Mesenteric fat pad (tissue), 1 donor: ENCODE results near the gene PSMB10. TPM values are rescaled to one million over a fixed set of nuclear protein-coding genes. Genes with fewer than 3 reads are reported as not detected.
A peak's percentile ranks its signal among the peaks of the same experiment; 100 is the strongest.

Source experiments
- DNase-seq: peaks from one replicate; pipeline ENCODE4 v3.0.0-alpha.2; 2020; ENCODE audit warnings: low spot score
- total RNA-seq: library from RNA; stranded (reverse); fragmentation: NEBNext Ultra II Directional; extraction: Animal tissue kit (Norgen Biotek cat#: 25700); gene quantifications from one replicate; pipeline ENCODE4 v1.2.1, GENCODE V29; 2021
- donor health status: DM: yes; HTN: yes; CAD: no.

The PSMB10 gene
- total RNA-seq, 1 donor from 2014 or later, result 53.8 TPM

- no peak for DNase-seq
Observed at GRCh38 chr16:67893743-67894399, 42.8 kb downstream of the PSMB10 start.

GRCh38 chr16:67892899-67893742 lies 43.5 kb downstream of the PSMB10 start, which contains the start of gene PSKH1:
Gene PSKH1, plus strand, starts transcription at chr16:67893254. Its CDS starts 15,496 bp downstream, at chr16:67908750.
- peak; percentile 98 for DNase-seq

GRCh38 chr16:67892375-67892774 lies 44.3 kb downstream of the PSMB10 start:
- no peak for DNase-seq

- DNase-seq, result no peak
Observed at GRCh38 chr16:67888331-67888730, 48.3 kb downstream of the PSMB10 start.

DNA sequence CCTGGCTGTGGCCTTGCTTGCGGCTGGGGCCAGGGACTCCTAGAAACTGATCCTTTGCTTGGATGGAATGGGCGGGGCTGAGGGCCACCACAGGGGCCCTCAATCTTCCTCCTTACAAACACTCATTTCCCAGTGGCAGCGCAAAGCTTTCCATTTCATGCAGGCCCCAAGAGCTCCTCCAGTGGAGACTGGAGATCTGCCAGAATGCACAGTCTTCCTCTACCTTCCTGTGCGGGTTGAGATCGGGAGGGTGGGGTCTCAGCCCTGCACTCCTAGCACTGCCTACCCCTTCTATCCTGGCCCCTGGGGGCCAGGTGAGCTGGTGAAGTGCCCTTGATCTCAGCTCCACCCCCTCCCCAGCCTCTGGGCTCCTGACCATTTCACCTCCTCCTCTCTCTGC lies 50.3 kb downstream of the PSMB10 start:
- DNase-seq, result no peak

GRCh38 chr16:67885976-67886375 lies 50.7 kb downstream of the PSMB10 start:
- DNase-seq, result no peak

- DNase-seq, result no peak
Observed at GRCh38 chr16:67885545-67885944, 51.1 kb downstream of the PSMB10 start.

- peak; percentile 93 for DNase-seq
Observed at GRCh38 chr16:67884684-67885083, 52.0 kb downstream of the PSMB10 start, which contains the start of gene NRN1L. Gene NRN1L, plus strand, starts transcription at chr16:67884885. Its CDS starts 19 bp downstream, at chr16:67884904.

Other genes starting within 250 kb of the PSMB10 start
- 16.7 TPM for gene GFOD2, start 217.5 kb downstream of the PSMB10 start, total RNA-seq
- gene RANBP10, start 130.3 kb downstream of the PSMB10 start, total RNA-seq, result 14.5 TPM
- 1.1 TPM for gene TSNAXIP1, start 130.0 kb downstream of the PSMB10 start, total RNA-seq
- gene THAP11, start 94.5 kb downstream of the PSMB10 start, total RNA-seq, result 21.6 TPM
- 87.6 TPM for gene NUTF2, start 89.9 kb downstream of the PSMB10 start, total RNA-seq
- gene CENPT, start 89.2 kb downstream of the PSMB10 start, total RNA-seq, result 35.5 TPM
- gene EDC4, start 63.8 kb downstream of the PSMB10 start, total RNA-seq, result 41.3 TPM
- gene NRN1L, start 52.0 kb downstream of the PSMB10 start, total RNA-seq, result not detected
- gene PSKH1, start 43.6 kb downstream of the PSMB10 start, total RNA-seq, result 28.6 TPM
- gene CTRL, start 5.0 kb downstream of the PSMB10 start, total RNA-seq, result 1.3 TPM
- 32.1 TPM for gene LCAT, start 7.3 kb upstream of the PSMB10 start, total RNA-seq
- 113 TPM for gene SLC12A4, start 31.8 kb upstream of the PSMB10 start, total RNA-seq
- 0.16 TPM for gene DPEP3, start 43.6 kb upstream of the PSMB10 start, total RNA-seq
- gene DPEP2, start 62.6 kb upstream of the PSMB10 start, total RNA-seq, result 1.5 TPM
- gene DPEP2NB, start 79.1 kb upstream of the PSMB10 start, total RNA-seq, result not detected
- gene DDX28, start 86.4 kb upstream of the PSMB10 start, total RNA-seq, result 7.8 TPM
- gene DUS2, start 86.4 kb upstream of the PSMB10 start, total RNA-seq, result 17.4 TPM
- 38.2 TPM for gene NFATC3, start 148.5 kb upstream of the PSMB10 start, total RNA-seq